ENCODE data around the gene ZNF285. TPM values are rescaled to one million over a fixed set of nuclear protein-coding genes. Genes with fewer than 3 reads are reported as not detected.

ZNF285 gene
- total RNA-seq, 1 experiment from 2014 or later, result 0.24 TPM

Other genes with a start within 250 kb of the ZNF285 start
- gene ZNF226, start 236.5 kb downstream of the ZNF285 start, total RNA-seq (2014; rRNA removed; shearing (Covaris generic)), result 9.1 and 14.4 TPM in 2 replicates
- gene ZNF227, start 189.1 kb downstream of the ZNF285 start, total RNA-seq (2014; rRNA removed; shearing (Covaris generic)), result 12.1 and 15.1 TPM in 2 replicates
- gene ZNF233, start 141.7 kb downstream of the ZNF285 start, total RNA-seq (2014; rRNA removed; shearing (Covaris generic)), result not detected in 2 replicates
- 4.2 and 8.6 TPM in 2 replicates for gene ZNF235, start 96.6 kb downstream of the ZNF285 start, total RNA-seq (2014; rRNA removed; shearing (Covaris generic))
- gene ZNF112, start 44.9 kb downstream of the ZNF285 start, total RNA-seq (2014; rRNA removed; shearing (Covaris generic)), result 0.81 and 1.2 TPM in 2 replicates
- 0.80 and 1.0 TPM in 2 replicates for gene ZNF229, start 46.9 kb upstream of the ZNF285 start, total RNA-seq (2014; rRNA removed; shearing (Covaris generic))
- 8.0 and 15.0 TPM in 2 replicates for gene ZNF180, start 98.9 kb upstream of the ZNF285 start, total RNA-seq (2014; rRNA removed; shearing (Covaris generic))
- not detected in 2 replicates for gene CEACAM20, start 128.1 kb upstream of the ZNF285 start, total RNA-seq (2014; rRNA removed; shearing (Covaris generic))
- not detected in 2 replicates for gene IGSF23, start 212.0 kb upstream of the ZNF285 start, total RNA-seq (2014; rRNA removed; shearing (Covaris generic))
- 36.7 and 43.1 TPM in 2 replicates for gene PVR, start 242.3 kb upstream of the ZNF285 start, total RNA-seq (2014; rRNA removed; shearing (Covaris generic))

Measured in G401 (cell line).